WTC11 (cell line): ENCODE data around the gene PTPRT. TPM values are rescaled to one million over a fixed set of nuclear protein-coding genes. Genes with fewer than 3 reads are reported as not detected.
"Not testable (repeated sequence)": the region's sequence is repeated elsewhere in the genome, so short reads cannot be mapped to it uniquely, and the experiment has no call there.

Experiments
- ATAC-seq: fragments of 200-7000 bp; cut with Tn5 transposase; 2 replicates; pipeline ENCODE4 v1.10.0; 2021; ENCODE audit warnings: mild to moderate bottlenecking, moderate library complexity
- CTCF ChIA-PET: fragments of 300-600 bp; sonication (Branson Sonifier 250); formaldehyde crosslinking; loops from one replicate; lab custom pipeline; 2021; ENCODE audit warnings: antibody characterized with exemption; lab: Charles Lee
- POLR2A ChIA-PET: fragments of 350-600 bp; sonication (Branson Sonifier 250); formaldehyde crosslinking; loops from one replicate; lab custom pipeline; 2021; ENCODE audit warnings: antibody characterized with exemption; lab: Charles Lee
- DNase-seq: peaks from one replicate; pipeline ENCODE4 v3.0.0; 2021; ENCODE audit warnings: low spot score
- H3K27ac Mint-ChIP-seq: 2 replicates; pipeline ENCODE4 v1.8.0; 2021; ENCODE audit warnings: mixed read lengths
- H3K27me3 Mint-ChIP-seq: 2 replicates; pipeline ENCODE4 v1.8.0; 2021; ENCODE audit warnings: low read depth, mild to moderate bottlenecking, moderate library complexity, mixed read lengths
- H3K36me3 Mint-ChIP-seq: 2 replicates; pipeline ENCODE4 v1.8.0; 2021; ENCODE audit warnings: mixed read lengths
- H3K4me1 Mint-ChIP-seq: 2 replicates; pipeline ENCODE4 v1.8.0; 2022; ENCODE audit warnings: mixed read lengths
- H3K4me3 Mint-ChIP-seq: 2 replicates; pipeline ENCODE4 v1.8.0; 2021; ENCODE audit warnings: mild to moderate bottlenecking, moderate library complexity, mixed read lengths
- H3K9me3 Mint-ChIP-seq: 2 replicates; pipeline ENCODE4 v1.8.0; 2021; ENCODE audit warnings: mixed read lengths
- ELF4 ChIP-seq: sonication (generic); formaldehyde crosslinking; IDR thresholded peaks from 2 replicates; pipeline ENCODE4 v1.8.1; 2022; ENCODE audit warnings: low read depth, mild to moderate bottlenecking, moderate library complexity, missing genetic modification reagents
- ETV6 ChIP-seq: sonication (generic); formaldehyde crosslinking; IDR thresholded peaks from 2 replicates; pipeline ENCODE4 v1.8.1; 2022; ENCODE audit warnings: mild to moderate bottlenecking, missing genetic modification reagents
- FOXJ3 ChIP-seq: sonication (generic); formaldehyde crosslinking; IDR thresholded peaks from 2 replicates; pipeline ENCODE4 v1.9.0; 2021; ENCODE audit warnings: missing genetic modification reagents, mild to moderate bottlenecking, borderline replicate concordance
- GABPB1 ChIP-seq: sonication (generic); formaldehyde crosslinking; IDR thresholded peaks from 2 replicates; pipeline ENCODE4 v1.8.1; 2023; ENCODE audit warnings: mild to moderate bottlenecking, missing genetic modification reagents
- MYBL2 ChIP-seq: sonication (generic); formaldehyde crosslinking; IDR thresholded peaks from 2 replicates; pipeline ENCODE4 v1.8.1; 2023; ENCODE audit warnings: mild to moderate bottlenecking, moderate library complexity, missing genetic modification reagents
- NR1H2 ChIP-seq: sonication (generic); formaldehyde crosslinking; IDR thresholded peaks from 2 replicates; pipeline ENCODE4 v1.9.0; 2021; ENCODE audit warnings: mild to moderate bottlenecking, moderate library complexity, missing genetic modification reagents
- OVOL2 ChIP-seq: fragments of 250-450 bp; sonication (Bioruptor Pico); IDR thresholded peaks from 2 replicates; pipeline ENCODE4 v1.9.0; 2021; ENCODE audit warnings: mild to moderate bottlenecking, borderline replicate concordance
- TEAD1 ChIP-seq: sonication (generic); formaldehyde crosslinking; IDR thresholded peaks from 2 replicates; pipeline ENCODE4 v1.8.0; 2022; ENCODE audit warnings: mild to moderate bottlenecking, missing genetic modification reagents
- TEAD4 ChIP-seq: sonication (generic); formaldehyde crosslinking; IDR thresholded peaks from 2 replicates; pipeline ENCODE4 v1.8.0; 2022; ENCODE audit warnings: mild to moderate bottlenecking, missing genetic modification reagents
- ZNF121 ChIP-seq: sonication (generic); formaldehyde crosslinking; IDR thresholded peaks from 2 replicates; pipeline ENCODE4 v1.8.0; 2023; ENCODE audit warnings: missing genetic modification reagents
- ZNF138 ChIP-seq: sonication (generic); formaldehyde crosslinking; conservative IDR thresholded peaks from 2 replicates; pipeline ENCODE4 v1.8.1; 2022; ENCODE audit warnings: mild to moderate bottlenecking, moderate library complexity, missing genetic modification reagents
- ZNF219 ChIP-seq: sonication (generic); formaldehyde crosslinking; IDR thresholded peaks from 2 replicates; pipeline ENCODE4 v1.8.0; 2023; ENCODE audit warnings: missing genetic modification reagents, mild to moderate bottlenecking, borderline replicate concordance
- ZNF281 ChIP-seq: sonication (generic); formaldehyde crosslinking; IDR thresholded peaks from 2 replicates; pipeline ENCODE4 v1.8.0; 2023; ENCODE audit warnings: mild to moderate bottlenecking, missing genetic modification reagents
- ZNF317 ChIP-seq: sonication (generic); formaldehyde crosslinking; IDR thresholded peaks from 2 replicates; pipeline ENCODE4 v1.8.1; 2023; ENCODE audit warnings: low read depth, mild to moderate bottlenecking, moderate library complexity, missing genetic modification reagents, borderline replicate concordance
- ZNF396 ChIP-seq: fragments of 250-450 bp; sonication (Bioruptor Pico); IDR thresholded peaks from 2 replicates; pipeline ENCODE4 v1.8.0; 2021; ENCODE audit warnings: mild to moderate bottlenecking, moderate library complexity, borderline replicate concordance
- ZNF512 ChIP-seq: sonication (generic); formaldehyde crosslinking; IDR thresholded peaks from 2 replicates; pipeline ENCODE4 v1.8.1; 2022; ENCODE audit warnings: missing genetic modification reagents, borderline replicate concordance
- total RNA-seq: library from RNA; stranded (reverse); gene quantifications from 3 replicates; pipeline ENCODE4 v1.2.3, GENCODE V29; 2021
- TF ChIP-seq, protein P1 (sequence below): sonication (generic); formaldehyde crosslinking; IDR thresholded peaks from 2 replicates; pipeline ENCODE4 v1.8.0; 2022; ENCODE audit warnings: mild to moderate bottlenecking, missing genetic modification reagents
- TF ChIP-seq, protein P2 (sequence below): sonication (generic); formaldehyde crosslinking; IDR thresholded peaks from 2 replicates; pipeline ENCODE4 v1.8.0; 2022; ENCODE audit warnings: mild to moderate bottlenecking, missing genetic modification reagents
- TF ChIP-seq, protein P3 (sequence below): sonication (generic); formaldehyde crosslinking; IDR thresholded peaks from 2 replicates; pipeline ENCODE4 v1.8.1; 2023; ENCODE audit warnings: mild to moderate bottlenecking, moderate library complexity, missing genetic modification reagents

Gene PTPRT
- total RNA-seq, 1 experiment from 2014 or later, result 1.1 TPM

GRCh38 chr20:43165611-43166010 lies 24.1 kb downstream of the PTPRT start:
- ATAC-seq (no peak), DNase-seq (no peak)
- TF ChIP-seq ZNF138, result no peak
- TF ChIP-seq ZNF281 (CRISPR knock-in tag), result no peak
- no peak for TF ChIP-seq ZNF219 (CRISPR knock-in tag)
- no peak for TF ChIP-seq ZNF317 (CRISPR knock-in tag)
- TF ChIP-seq ZNF121, result no peak
- TF ChIP-seq OVOL2 (CRISPR knock-in tag), result no peak
- no peak for TF ChIP-seq TEAD1
- Mint-ChIP-seq H3K27me3 (0 out of 2 replicates have a peak, but pooled peaks cover 2% of the 10 kb centered on the region), H3K9me3 (no peaks in the 10 kb centered on the region; the same call in 1 of the 2 replicates), H3K36me3 (no peaks in the 10 kb centered on the region), H3K27ac (no peak overlapping the region), H3K4me1 (no peaks in the 10 kb centered on the region), H3K4me3 (no peak overlapping the region)
- ChIA-PET CTCF (no interaction called here), POLR2A (no interaction called here)

- H3K4me1 Mint-ChIP-seq, H3K9me3 Mint-ChIP-seq, H3K27ac Mint-ChIP-seq, H3K27me3 Mint-ChIP-seq, ATAC-seq, H3K4me3 Mint-ChIP-seq, CTCF ChIA-PET, DNase-seq, H3K36me3 Mint-ChIP-seq, POLR2A ChIA-PET: not testable (repeated sequence)
Measured at GRCh38 chr20:43164736-43165135, 25.0 kb downstream of the PTPRT start.

GRCh38 chr20:43161716-43162115 lies 28.0 kb downstream of the PTPRT start:
- 0 out of 2 replicates have a peak, but pooled peaks cover under 1% of the 10 kb centered on the region for H3K27me3 Mint-ChIP-seq
- H3K4me3 Mint-ChIP-seq, result no peak overlapping the region
- no peaks in the 10 kb centered on the region; the same call in 1 of the 2 replicates for H3K9me3 Mint-ChIP-seq
- no peak for DNase-seq
- ChIA-PET POLR2A (no interaction called here), CTCF (no interaction called here)
- ATAC-seq, result no peak
- H3K36me3 Mint-ChIP-seq, result no peaks in the 10 kb centered on the region
- H3K4me1 Mint-ChIP-seq, result no peaks in the 10 kb centered on the region
- no peak overlapping the region for H3K27ac Mint-ChIP-seq
- TF ChIP-seq NR1H2 (CRISPR knock-in tag) (no peak), ZNF281 (CRISPR knock-in tag) (no peak), TEAD4 (CRISPR knock-in tag) (no peak), FOXJ3 (CRISPR knock-in tag) (no peak), ZNF396 (CRISPR knock-in tag) (no peak), ETV6 (CRISPR knock-in tag) (no peak), MYBL2 (CRISPR knock-in tag) (no peak), ZNF512 (CRISPR knock-in tag) (no peak), ZNF317 (CRISPR knock-in tag) (no peak), GABPB1 (CRISPR knock-in tag) (no peak), ELF4 (CRISPR knock-in tag) (no peak)
- TF ChIP-seq, protein P1, sequence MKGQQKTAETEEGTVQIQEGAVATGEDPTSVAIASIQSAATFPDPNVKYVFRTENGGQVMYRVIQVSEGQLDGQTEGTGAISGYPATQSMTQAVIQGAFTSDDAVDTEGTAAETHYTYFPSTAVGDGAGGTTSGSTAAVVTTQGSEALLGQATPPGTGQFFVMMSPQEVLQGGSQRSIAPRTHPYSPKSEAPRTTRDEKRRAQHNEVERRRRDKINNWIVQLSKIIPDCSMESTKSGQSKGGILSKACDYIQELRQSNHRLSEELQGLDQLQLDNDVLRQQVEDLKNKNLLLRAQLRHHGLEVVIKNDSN, result no peak
- TF ChIP-seq, protein P2, sequence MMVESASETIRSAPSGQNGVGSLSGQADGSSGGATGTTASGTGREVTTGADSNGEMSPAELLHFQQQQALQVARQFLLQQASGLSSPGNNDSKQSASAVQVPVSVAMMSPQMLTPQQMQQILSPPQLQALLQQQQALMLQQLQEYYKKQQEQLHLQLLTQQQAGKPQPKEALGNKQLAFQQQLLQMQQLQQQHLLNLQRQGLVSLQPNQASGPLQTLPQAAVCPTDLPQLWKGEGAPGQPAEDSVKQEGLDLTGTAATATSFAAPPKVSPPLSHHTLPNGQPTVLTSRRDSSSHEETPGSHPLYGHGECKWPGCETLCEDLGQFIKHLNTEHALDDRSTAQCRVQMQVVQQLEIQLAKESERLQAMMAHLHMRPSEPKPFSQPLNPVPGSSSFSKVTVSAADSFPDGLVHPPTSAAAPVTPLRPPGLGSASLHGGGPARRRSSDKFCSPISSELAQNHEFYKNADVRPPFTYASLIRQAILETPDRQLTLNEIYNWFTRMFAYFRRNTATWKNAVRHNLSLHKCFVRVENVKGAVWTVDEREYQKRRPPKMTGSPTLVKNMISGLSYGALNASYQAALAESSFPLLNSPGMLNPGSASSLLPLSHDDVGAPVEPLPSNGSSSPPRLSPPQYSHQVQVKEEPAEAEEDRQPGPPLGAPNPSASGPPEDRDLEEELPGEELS (CRISPR knock-in tag), result no peak
- TF ChIP-seq, protein P3, sequence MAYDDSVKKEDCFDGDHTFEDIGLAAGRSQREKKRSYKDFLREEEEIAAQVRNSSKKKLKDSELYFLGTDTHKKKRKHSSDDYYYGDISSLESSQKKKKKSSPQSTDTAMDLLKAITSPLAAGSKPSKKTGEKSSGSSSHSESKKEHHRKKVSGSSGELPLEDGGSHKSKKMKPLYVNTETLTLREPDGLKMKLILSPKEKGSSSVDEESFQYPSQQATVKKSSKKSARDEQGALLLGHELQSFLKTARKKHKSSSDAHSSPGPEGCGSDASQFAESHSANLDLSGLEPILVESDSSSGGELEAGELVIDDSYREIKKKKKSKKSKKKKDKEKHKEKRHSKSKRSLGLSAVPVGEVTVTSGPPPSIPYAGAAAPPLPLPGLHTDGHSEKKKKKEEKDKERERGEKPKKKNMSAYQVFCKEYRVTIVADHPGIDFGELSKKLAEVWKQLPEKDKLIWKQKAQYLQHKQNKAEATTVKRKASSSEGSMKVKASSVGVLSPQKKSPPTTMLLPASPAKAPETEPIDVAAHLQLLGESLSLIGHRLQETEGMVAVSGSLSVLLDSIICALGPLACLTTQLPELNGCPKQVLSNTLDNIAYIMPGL (CRISPR knock-in tag), result no peak
